Measurements from ENCODE around the gene ZBTB48.

ZBTB48 gene

GRCh38 chr1:6591644-6592043 is 11.8 kb downstream of the ZBTB48 start:
- H3K4me3 ChIP-seq (replicated peaks; ENCODE audit: low read depth, low read length) = no peak overlapping the region
- DNase-seq (ENCODE audit: low read depth) = no peak
- no peak for TF ChIP-seq CTCF (IDR thresholded peaks at IDR 0.05; ENCODE audit: low read length, missing control alignments)

DNA sequence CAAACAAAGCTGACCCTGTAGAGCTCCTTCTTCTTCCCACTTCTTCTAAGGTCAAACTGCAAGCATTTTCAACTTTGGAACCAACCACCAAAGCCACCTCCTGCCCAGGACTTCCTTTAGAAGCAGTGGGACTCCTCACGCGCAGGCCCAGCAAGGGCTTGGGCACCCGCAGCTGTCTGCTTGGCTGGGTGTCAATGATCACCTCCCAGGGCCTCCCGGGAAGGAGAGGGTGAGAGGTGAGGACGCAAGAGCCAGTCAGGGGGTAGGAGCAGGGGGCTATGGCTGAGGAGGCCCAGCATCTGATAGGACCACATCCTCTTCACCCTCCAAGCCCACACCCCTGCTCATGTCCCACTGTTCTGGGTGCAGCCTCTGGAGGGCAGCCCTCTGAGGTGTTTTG is 12.6 kb downstream of the ZBTB48 start:
- DNase-seq (ENCODE audit: low read depth) = no peak
- H3K4me3 ChIP-seq (replicated peaks; ENCODE audit: low read depth, low read length) = no peak overlapping the region
- TF ChIP-seq CTCF (IDR thresholded peaks at IDR 0.05; ENCODE audit: low read length, missing control alignments) = no peak

DNA sequence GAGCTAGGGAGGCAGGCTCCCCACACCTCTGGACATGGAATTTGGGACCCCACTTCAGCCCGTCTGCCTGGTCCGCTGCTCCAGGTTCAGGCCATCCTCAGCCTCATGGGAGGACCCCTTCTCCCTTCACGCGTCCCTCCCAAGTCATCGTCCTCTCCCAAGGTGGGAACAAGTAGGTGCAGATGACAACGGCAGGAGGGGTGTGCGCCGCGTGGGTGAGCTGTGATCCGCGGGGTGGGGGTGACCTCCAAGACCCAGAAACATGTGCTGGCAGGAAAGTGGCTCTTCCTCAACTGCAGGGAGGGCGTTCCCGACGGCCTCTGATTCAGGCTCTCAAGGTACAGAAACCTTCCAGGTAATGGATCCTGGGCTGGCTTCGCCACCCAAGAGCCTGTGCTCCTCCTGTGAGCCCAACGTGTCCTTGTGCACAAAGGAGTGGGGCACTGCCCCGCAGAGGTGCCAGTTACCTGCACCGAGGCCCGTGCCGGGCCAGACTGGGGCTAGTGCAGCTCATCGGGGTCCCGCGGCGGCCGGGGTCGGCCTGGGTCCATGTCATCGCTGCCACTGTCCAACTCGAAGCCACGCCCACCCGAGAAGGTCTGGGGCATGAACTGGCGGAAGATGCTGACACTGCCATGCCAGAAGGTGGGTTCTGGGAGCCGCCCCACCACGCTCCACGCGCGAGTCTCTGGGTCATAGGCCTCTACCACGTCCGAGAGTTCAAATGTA is 13.2 kb downstream of the ZBTB48 start:
- no peak overlapping the region for H3K4me3 ChIP-seq (replicated peaks; ENCODE audit: low read depth, low read length)
- no peak for TF ChIP-seq CTCF (IDR thresholded peaks at IDR 0.05; ENCODE audit: low read length, missing control alignments)
- no peak for DNase-seq (ENCODE audit: low read depth)

DNA sequence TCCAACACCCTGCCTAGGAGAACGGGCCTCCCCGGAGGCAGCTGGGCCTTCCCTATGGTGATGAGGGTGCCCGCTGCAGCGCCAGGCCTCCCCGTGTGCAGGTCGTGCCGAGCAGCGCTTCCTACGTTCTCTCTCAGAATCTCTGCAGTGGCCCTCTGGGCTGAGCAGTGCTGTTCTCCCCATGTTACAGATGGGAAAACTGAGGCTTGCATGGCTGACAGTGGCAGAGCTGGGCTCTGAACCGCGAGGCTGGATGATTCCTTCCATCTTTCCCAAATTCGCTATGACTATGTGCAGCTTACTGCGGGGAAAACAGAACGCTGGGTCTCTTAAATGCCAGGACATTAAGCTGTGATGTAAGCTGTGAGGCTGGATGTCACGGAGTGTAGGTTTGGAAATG is 14.0 kb downstream of the ZBTB48 start:
- DNase-seq (ENCODE audit: low read depth) = no peak
- no peak for TF ChIP-seq CTCF (IDR thresholded peaks at IDR 0.05; ENCODE audit: low read length, missing control alignments)
- H3K4me3 ChIP-seq (replicated peaks; ENCODE audit: low read depth, low read length) = no peak overlapping the region

GRCh38 chr1:6594977-6595740 is 15.4 kb downstream of the ZBTB48 start:
- no peak for DNase-seq (ENCODE audit: low read depth)
- H3K4me3 ChIP-seq (replicated peaks; ENCODE audit: low read depth, low read length) = no peak overlapping the region
- no peak for TF ChIP-seq CTCF (IDR thresholded peaks at IDR 0.05; ENCODE audit: low read length, missing control alignments)

GRCh38 chr1:6596351-6596750 is 16.6 kb downstream of the ZBTB48 start:
- no peak for TF ChIP-seq CTCF (IDR thresholded peaks at IDR 0.05; ENCODE audit: low read length, missing control alignments)
- no peak overlapping the region for H3K4me3 ChIP-seq (replicated peaks; ENCODE audit: low read depth, low read length)
- no peak for DNase-seq (ENCODE audit: low read depth)

Data from fibroblast of pulmonary artery (primary cell).